Right atrium auricular region (tissue), 2 donors: Measurements from ENCODE around the gene OCSTAMP. TPM values are rescaled to one million over a fixed set of nuclear protein-coding genes. Genes with fewer than 3 reads are reported as not detected.

Source experiments
- DNase-seq: peaks from one replicate; pipeline ENCODE4 v3.0.0-alpha.2; 2019; ENCODE audit warnings: low spot score
- H3K27ac ChIP-seq, 2 donors: fragments of 200-600 bp; sonication (generic); 1 replicate in 1 of 2; 2 replicates in 1 of 2; pipeline ENCODE4 v1.5.1; 2016 to 2019
- H3K27me3 ChIP-seq, 2 donors: fragments of 200-600 bp; sonication (generic); one replicate each; pipeline versions ENCODE4 v1.5.1 to v1.6.0; 2017 to 2019
- H3K36me3 ChIP-seq: fragments of 200-600 bp; sonication (generic); one replicate; pipeline ENCODE4 v1.5.1; 2016
- H3K4me1 ChIP-seq, 2 donors: fragments of 200-600 bp; sonication (generic); one replicate each; pipeline versions ENCODE4 v1.5.1 to v1.6.0; 2017 to 2019
- H3K4me3 ChIP-seq, 2 donors: fragments of 200-600 bp; sonication (generic); 1 replicate in 1 of 2; 2 replicates in 1 of 2; pipeline ENCODE4 v1.5.1; 2017 to 2019; ENCODE audit warnings: mild to moderate bottlenecking in 1 of 2, moderate library complexity in 1 of 2
- H3K9me3 ChIP-seq, 2 donors: fragments of 200-600 bp; sonication (generic); one replicate each; pipeline ENCODE4 v1.5.1; 2019
- total RNA-seq, 2 donors: library from RNA; depleted of rRNA; stranded (reverse); fragments of >200 nt; gene quantifications; one replicate each; pipeline ENCODE4 v1.1.0, GENCODE V29; 2016
- TF ChIP-seq, protein P1 (sequence below), 2 donors: fragments of 200-600 bp; sonication (generic); IDR thresholded peaks; one replicate each; pipeline ENCODE4 v1.5.1; 2019; ENCODE audit warnings: antibody characterized with exemption in 2 of 2

OCSTAMP gene
- total RNA-seq, 2 donors from 2014 or later = not detected

DNA sequence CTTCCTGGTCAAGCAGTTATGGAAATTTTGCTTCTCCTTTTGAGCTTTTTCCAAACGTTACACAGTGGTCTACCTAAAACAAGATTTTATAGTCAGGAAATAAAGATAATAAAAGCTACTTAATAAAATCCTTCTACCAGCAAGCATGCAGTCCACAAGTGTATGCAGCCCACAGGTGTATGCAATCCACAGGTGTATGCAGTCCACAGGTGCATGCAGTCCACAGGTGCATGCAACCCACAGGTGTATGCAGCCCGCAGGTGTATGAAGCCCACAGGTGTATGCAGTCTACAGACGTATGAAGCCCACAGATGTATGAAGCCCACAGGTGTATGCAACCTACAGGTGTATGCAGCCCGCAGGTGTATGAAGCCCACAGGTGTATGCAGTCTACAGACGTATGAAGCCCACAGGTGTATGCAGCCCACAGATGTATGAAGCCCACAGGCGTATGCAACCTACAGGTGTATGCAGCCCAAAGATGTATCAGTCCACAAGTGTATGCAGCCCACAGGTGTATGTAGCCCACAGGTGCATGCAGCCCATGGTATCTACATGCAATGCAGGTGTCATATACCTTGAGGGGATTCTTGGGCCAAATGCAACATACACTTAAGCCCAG lies 26.4 kb upstream of the OCSTAMP start:
- no peak for DNase-seq
- TF ChIP-seq, protein P1, sequence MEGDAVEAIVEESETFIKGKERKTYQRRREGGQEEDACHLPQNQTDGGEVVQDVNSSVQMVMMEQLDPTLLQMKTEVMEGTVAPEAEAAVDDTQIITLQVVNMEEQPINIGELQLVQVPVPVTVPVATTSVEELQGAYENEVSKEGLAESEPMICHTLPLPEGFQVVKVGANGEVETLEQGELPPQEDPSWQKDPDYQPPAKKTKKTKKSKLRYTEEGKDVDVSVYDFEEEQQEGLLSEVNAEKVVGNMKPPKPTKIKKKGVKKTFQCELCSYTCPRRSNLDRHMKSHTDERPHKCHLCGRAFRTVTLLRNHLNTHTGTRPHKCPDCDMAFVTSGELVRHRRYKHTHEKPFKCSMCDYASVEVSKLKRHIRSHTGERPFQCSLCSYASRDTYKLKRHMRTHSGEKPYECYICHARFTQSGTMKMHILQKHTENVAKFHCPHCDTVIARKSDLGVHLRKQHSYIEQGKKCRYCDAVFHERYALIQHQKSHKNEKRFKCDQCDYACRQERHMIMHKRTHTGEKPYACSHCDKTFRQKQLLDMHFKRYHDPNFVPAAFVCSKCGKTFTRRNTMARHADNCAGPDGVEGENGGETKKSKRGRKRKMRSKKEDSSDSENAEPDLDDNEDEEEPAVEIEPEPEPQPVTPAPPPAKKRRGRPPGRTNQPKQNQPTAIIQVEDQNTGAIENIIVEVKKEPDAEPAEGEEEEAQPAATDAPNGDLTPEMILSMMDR (IDR thresholded peaks at IDR 0.05) = no peak
- Histone ChIP-seq H3K4me3 (no peak overlapping the region), H3K27ac (no peak overlapping the region), H3K9me3 (no peaks in the 10 kb centered on the region), H3K36me3 (no peaks in the 10 kb centered on the region), H3K27me3 (no peaks in the 10 kb centered on the region), H3K4me1 (peaks cover 0 to 2% of the 10 kb centered on the region in 2 donors)

DNA sequence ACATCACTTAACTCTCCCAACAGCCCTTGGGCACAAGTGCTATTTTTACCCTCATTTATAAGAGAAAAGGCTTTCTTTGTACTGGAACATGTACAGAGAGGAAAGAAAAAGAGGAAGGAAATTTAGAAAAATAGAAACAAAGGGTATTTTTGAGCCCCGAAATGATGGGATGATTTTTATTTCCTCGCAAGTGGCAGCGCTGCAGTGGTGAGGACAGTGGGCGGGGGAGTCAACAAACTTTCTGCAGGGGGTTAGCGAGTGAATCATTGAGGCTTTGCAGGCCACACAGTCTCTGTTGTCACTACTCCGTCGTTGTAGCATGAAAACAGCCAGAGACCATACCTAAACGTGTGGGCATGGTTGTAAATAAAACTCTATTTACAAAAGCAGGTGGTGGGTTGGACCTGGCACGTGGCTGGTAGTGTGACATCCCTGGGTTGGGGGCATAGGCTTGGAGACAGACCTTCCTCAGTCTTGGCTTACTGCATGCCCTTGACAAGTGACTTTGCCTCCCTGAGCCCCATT lies 25.5 kb upstream of the OCSTAMP start:
- peaks cover 0 to 5% of the 10 kb centered on the region in 2 donors for H3K4me1 ChIP-seq
- no peaks in the 10 kb centered on the region for H3K27me3 ChIP-seq
- TF ChIP-seq, protein P1 (IDR thresholded peaks at IDR 0.05) = no peak
- DNase-seq = no peak
- H3K4me3 ChIP-seq = no peak overlapping the region
- H3K27ac ChIP-seq = no peak overlapping the region
- no peaks in the 10 kb centered on the region for H3K9me3 ChIP-seq
- H3K36me3 ChIP-seq = no peaks in the 10 kb centered on the region

DNA sequence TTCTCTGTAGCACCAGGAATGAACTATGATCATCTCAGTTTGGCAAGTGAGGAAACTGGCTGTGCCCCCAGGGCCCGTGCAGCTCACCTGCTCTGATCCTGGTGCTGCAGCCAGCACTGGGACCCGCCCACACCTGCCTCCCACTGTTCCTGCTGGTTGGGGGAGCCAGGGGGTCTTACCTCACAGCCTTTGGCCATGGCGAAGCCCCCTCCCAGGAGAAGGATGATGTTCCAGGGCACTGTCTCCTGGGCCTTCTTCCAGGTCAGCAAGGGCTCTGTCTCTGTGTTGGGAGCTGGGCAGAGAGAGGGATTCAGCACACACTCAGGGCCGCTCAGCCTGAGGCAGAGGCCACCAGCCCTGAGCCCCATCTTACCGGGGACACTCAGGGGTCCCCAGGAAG lies 24.9 kb upstream of the OCSTAMP start:
- Histone ChIP-seq H3K4me1 (peaks cover 0 to 5% of the 10 kb centered on the region in 2 donors), H3K9me3 (no peaks in the 10 kb centered on the region), H3K4me3 (no peak overlapping the region), H3K27me3 (no peaks in the 10 kb centered on the region), H3K27ac (no peak overlapping the region), H3K36me3 (no peaks in the 10 kb centered on the region)
- DNase-seq = no peak
- TF ChIP-seq, protein P1 (IDR thresholded peaks at IDR 0.05) = no peak

DNA sequence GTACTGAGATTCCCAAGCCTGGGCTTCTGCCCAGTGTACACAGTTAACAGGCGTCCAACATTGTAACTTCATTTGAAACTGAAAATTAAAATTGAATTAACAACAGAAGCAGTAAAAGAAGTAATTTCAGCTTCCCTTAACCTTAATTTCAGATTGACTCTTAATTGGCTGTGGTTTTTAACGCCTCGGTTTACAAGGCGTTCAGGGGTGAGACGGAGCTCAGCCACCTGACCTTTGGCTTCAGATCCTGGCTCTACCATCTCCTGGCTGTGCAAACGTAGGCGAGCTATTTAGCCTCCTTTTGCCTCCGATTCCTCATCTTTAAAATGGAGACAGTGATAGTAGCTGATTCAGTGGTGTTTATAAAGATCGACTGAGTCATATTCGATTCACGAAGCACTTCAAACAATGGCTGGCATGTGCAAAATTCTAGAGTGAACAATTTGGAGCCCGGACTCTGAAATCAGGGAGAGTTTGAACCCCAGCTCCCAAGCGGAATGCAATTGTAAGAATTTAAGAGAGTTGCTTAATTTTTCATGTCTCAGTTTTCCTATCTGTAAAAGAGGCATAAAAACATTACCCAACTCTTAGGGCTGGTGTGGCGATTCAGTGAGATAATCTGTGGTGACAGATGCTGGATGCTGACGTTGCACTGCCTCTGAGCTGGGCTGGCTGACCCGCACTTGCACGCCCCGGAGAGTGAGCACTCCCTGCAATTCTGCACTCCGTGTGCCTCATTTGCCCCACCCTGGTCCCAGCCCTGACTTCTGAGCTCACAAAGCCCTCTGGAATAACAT lies 23.5 kb upstream of the OCSTAMP start:
- no peak for DNase-seq

DNA sequence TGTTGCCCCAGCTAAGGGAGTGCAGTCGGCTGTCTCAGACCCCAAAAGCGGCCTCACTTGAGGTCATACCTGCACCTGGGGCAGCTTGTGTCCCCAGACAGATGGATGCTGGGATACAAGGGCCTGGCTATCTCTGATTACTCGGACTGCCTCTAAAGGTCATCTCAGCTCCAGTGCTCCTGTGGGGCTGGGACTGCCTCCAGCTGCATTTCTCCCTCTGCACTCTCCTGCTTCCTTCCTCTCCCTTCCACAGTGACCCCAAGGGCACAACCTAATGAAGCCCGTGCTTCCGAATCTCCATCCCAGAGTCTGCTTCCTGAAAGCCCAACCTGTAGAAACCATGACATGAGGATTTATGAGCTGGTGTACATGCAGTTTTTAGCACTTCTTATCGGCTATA lies 22.8 kb upstream of the OCSTAMP start:
- Histone ChIP-seq H3K9me3 (no peaks in the 10 kb centered on the region), H3K36me3 (no peaks in the 10 kb centered on the region), H3K4me3 (no peak overlapping the region), H3K4me1 (peaks cover 0 to 15% of the 10 kb centered on the region in 2 donors), H3K27ac (no peak overlapping the region), H3K27me3 (no peaks in the 10 kb centered on the region)
- TF ChIP-seq, protein P1 (IDR thresholded peaks at IDR 0.05) = no peak
- DNase-seq = no peak

More for the DNA sequence above, 23.5 kb upstream of the OCSTAMP start:
- Histone ChIP-seq H3K27me3 (no peaks in the 10 kb centered on the region), H3K4me3 (no peak overlapping the region), H3K36me3 (no peaks in the 10 kb centered on the region), H3K4me1 (peaks cover 0 to 8% of the 10 kb centered on the region in 2 donors), H3K27ac (no peak overlapping the region), H3K9me3 (no peaks in the 10 kb centered on the region)
- TF ChIP-seq, protein P1 (IDR thresholded peaks at IDR 0.05) = no peak
